Adrenal gland (tissue), 5 donors: ENCODE results near the gene OBP2B.

Source experiments
- POLR2A ChIP-seq, 2 donors: fragments of 450-650 bp; IDR thresholded peaks; one replicate each; pipeline ENCODE4 v1.6.1; 2017; ENCODE audit warnings: antibody characterized with exemption in 2 of 2, mild to moderate bottlenecking in 2 of 2, moderate library complexity in 1 of 2
- TF ChIP-seq, protein P1 (sequence below), 6 experiments: fragments of 450-650 bp in 4 of 6; fragments of 200-600 bp in 2 of 6; sonication (generic) in 1 of 6; IDR thresholded peaks; 1 replicate in 5 of 6; 2 replicates in 1 of 6; pipeline versions ENCODE4 v1.5.1 to v1.8.0; 2016 to 2021; ENCODE audit warnings: antibody characterized with exemption in 6 of 6, mild to moderate bottlenecking in 2 of 6, moderate library complexity in 1 of 6
- donor health status: DM: no; HTN: no; CAD: no.

DNA sequence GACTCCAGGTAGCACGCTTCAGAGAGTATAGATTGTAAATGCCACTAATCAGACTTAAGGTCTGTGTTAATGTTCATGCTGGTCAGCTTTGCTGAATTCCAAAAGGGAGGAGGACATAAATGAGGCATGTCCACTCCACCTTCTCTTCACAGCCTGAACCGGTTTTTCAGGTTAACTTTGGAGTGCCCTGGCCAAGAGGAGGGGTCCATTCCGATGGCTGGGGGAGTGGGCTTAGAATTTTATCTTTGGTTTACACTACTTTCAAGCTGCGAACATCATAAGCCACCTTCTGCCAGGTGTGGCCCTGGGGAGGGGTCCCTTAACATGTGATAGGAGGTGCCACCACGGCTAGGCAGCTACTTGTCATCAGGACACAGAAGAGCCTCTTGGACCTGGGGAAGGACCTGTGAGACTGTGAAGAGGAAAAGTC lies 41.7 kb upstream of the OBP2B start:
- no peak for TF ChIP-seq POLR2A (IDR thresholded peaks at IDR 0.05)
- TF ChIP-seq, protein P1, sequence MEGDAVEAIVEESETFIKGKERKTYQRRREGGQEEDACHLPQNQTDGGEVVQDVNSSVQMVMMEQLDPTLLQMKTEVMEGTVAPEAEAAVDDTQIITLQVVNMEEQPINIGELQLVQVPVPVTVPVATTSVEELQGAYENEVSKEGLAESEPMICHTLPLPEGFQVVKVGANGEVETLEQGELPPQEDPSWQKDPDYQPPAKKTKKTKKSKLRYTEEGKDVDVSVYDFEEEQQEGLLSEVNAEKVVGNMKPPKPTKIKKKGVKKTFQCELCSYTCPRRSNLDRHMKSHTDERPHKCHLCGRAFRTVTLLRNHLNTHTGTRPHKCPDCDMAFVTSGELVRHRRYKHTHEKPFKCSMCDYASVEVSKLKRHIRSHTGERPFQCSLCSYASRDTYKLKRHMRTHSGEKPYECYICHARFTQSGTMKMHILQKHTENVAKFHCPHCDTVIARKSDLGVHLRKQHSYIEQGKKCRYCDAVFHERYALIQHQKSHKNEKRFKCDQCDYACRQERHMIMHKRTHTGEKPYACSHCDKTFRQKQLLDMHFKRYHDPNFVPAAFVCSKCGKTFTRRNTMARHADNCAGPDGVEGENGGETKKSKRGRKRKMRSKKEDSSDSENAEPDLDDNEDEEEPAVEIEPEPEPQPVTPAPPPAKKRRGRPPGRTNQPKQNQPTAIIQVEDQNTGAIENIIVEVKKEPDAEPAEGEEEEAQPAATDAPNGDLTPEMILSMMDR (IDR thresholded peaks at IDR 0.05), result no peak
